SH-SY5Y (cell line): Measurements from ENCODE around the gene M1AP.

ENCODE experiments used
- GATA2 ChIP-seq: IDR thresholded peaks from 2 replicates; pipeline ENCODE4 v1.6.1; 2011; ENCODE audit warnings: mild to moderate bottlenecking, low read depth, low read length
- GATA3 ChIP-seq: IDR thresholded peaks from 2 replicates; pipeline ENCODE4 v1.6.1; 2011; ENCODE audit warnings: low read depth, mild to moderate bottlenecking, low read length, moderate library complexity

GRCh38 chr2:74578408-74578807 is 69.7 kb downstream of the M1AP start:
- no peak for TF ChIP-seq GATA2
- no peak for TF ChIP-seq GATA3
